HepG2 (cell line): ENCODE data around the gene CHCHD5. TPM values are rescaled to one million over a fixed set of nuclear protein-coding genes. Genes with fewer than 3 reads are reported as not detected.

Experiments
- FIP1L1 ChIP-seq: fragments of 200-400 bp; formaldehyde crosslinking; IDR thresholded peaks from 2 replicates; pipeline ENCODE4 v1.6.1; 2018; ENCODE audit warnings: low read depth, mild to moderate bottlenecking, low read length, moderate library complexity, borderline replicate concordance; ENCODE audit not compliant: insufficient read depth
- NBN ChIP-seq: fragments of 450-650 bp; conservative IDR thresholded peaks from 2 replicates; pipeline ENCODE4 v1.6.1; 2017
- SMAD1 ChIP-seq: sonication (generic); formaldehyde crosslinking; IDR thresholded peaks from 2 replicates; pipeline ENCODE4 v1.4.0; 2020; ENCODE audit warnings: missing genetic modification reagents, low read depth, mild to moderate bottlenecking, borderline replicate concordance
- THAP11 ChIP-seq: IDR thresholded peaks from 2 replicates; pipeline ENCODE4 v1.6.1; 2016; ENCODE audit warnings: missing biosample characterization, missing genetic modification reagents
- ZBTB21 ChIP-seq: sonication (generic); formaldehyde crosslinking; IDR thresholded peaks from 2 replicates; pipeline ENCODE4 v1.4.0; 2020; ENCODE audit warnings: missing genetic modification reagents
- ZFP41 ChIP-seq: sonication (generic); formaldehyde crosslinking; IDR thresholded peaks from 2 replicates; pipeline ENCODE4 v1.4.0; 2020; ENCODE audit warnings: mild to moderate bottlenecking, missing genetic modification reagents, borderline replicate concordance
- ZNF616 ChIP-seq: sonication (generic); formaldehyde crosslinking; IDR thresholded peaks from 2 replicates; pipeline ENCODE4 v1.5.0; 2020; ENCODE audit warnings: low read depth, mild to moderate bottlenecking, missing genetic modification reagents
- ZNF674 ChIP-seq: sonication (generic); formaldehyde crosslinking; IDR thresholded peaks from 2 replicates; pipeline ENCODE4 v1.5.0; 2020; ENCODE audit warnings: low read depth, mild to moderate bottlenecking, missing genetic modification reagents
- polyA plus RNA-seq, 8 experiments: library from polyadenylated mRNA; depleted of rRNA in 3 of 8; stranded (reverse) in 7 of 8; unstranded in 1 of 8; fragments of >200 nt; fragmentation: Illumina TruSeq in 4 of 8; extraction: Trizol in 4 of 8; gene quantifications; 2 replicates each; pipeline versions ENCODE4 v1.2.1 to v1.2.3, GENCODE V29; 2011 to 2016; ENCODE audit warnings: low read depth in 4 of 8, missing spikeins in 1 of 8, mixed read lengths in 1 of 8; ENCODE audit not compliant: insufficient read depth in 1 of 8
- total RNA-seq, 5 experiments: library from RNA; depleted of rRNA; stranded (reverse); fragments of >200 nt; fragmentation: Illumina TruSeq; extraction: Trizol; gene quantifications; 2 replicates each; pipeline ENCODE4 v1.2.3, GENCODE V29; 2016; ENCODE audit warnings: low read depth in 1 of 5
- TF ChIP-seq, protein P1 (sequence below): sonication (generic); formaldehyde crosslinking; IDR thresholded peaks from 2 replicates; pipeline ENCODE4 v1.4.0; 2020; ENCODE audit warnings: missing genetic modification reagents, borderline replicate concordance
- TF ChIP-seq, protein P2 (sequence below): sonication (generic); formaldehyde crosslinking; IDR thresholded peaks from 2 replicates; pipeline ENCODE4 v1.8.1; 2022; ENCODE audit warnings: low read depth, mild to moderate bottlenecking, missing genetic modification reagents
- TF ChIP-seq, protein P3 (sequence below): sonication (generic); formaldehyde crosslinking; IDR thresholded peaks from 2 replicates; pipeline ENCODE4 v1.9.0; 2021; ENCODE audit warnings: missing genetic modification reagents, mild to moderate bottlenecking, borderline replicate concordance
- TF ChIP-seq, protein P4 (sequence below): sonication (generic); formaldehyde crosslinking; IDR thresholded peaks from 2 replicates; pipeline ENCODE4 v1.5.1; 2020; ENCODE audit warnings: missing genetic modification reagents, mild to moderate bottlenecking, borderline replicate concordance
- TF ChIP-seq, protein P5 (sequence below): sonication (generic); formaldehyde crosslinking; IDR thresholded peaks from 2 replicates; pipeline ENCODE4 v1.5.1; 2020; ENCODE audit warnings: mild to moderate bottlenecking, missing genetic modification reagents, moderate library complexity
- TF ChIP-seq, protein P6 (sequence below): sonication (generic); formaldehyde crosslinking; IDR thresholded peaks from 2 replicates; pipeline ENCODE4 v1.5.1; 2020; ENCODE audit warnings: missing genetic modification reagents, mild to moderate bottlenecking, borderline replicate concordance

The CHCHD5 gene
- total and polyA plus RNA-seq, 2 of the 13 experiments (the other 11 are each of a cell fraction or from before 2014, with no cell fraction given): 19.0 to 23.9 TPM

DNA sequence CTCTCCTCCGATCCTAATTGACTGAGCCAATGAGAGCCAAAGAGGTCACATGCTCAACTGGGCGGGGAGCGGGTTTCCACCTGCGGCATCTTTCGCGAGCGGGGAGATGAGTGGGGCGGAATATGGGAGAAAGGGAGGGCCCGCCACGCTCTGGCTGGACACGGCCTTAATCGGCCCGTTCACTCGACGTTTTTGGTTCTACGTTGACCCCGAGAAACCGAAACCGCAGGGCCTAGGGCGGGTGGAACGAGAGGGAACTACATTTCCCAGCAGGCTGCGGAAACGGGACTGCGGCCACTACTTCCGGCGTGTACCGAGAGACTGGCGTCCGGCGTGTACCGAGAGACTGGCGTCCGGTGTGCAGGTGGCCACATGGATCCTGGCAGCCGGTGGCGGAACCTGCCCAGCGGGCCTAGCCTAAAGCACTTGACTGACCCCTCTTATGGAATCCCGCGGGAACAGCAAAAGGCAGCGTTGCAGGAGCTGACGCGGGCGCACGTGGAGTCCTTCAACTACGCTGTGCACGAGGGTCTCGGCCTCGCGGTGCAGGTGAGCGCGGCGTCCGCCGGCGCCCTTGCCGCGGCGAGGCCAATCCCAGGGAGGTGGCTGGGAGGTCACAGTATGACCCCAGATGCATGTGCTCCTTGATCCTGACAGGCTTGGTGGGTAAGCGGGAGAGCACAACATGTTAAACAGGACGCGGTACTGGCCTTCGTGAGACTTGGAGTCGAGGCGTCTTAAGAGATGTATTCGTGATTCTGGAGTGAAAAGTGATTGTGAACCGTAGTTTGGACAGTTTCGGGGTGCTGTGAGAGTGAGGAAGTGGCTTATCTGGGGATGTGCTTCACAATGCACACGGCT is 42.1 kb upstream of the CHCHD5 start, which contains the start of gene POLR1B (continued):
- TF ChIP-seq FIP1L1 (no peak), NBN (no peak), ZNF674 (CRISPR knock-in tag) (no peak), THAP11 (CRISPR knock-in tag) (peak; percentile 100), ZBTB21 (CRISPR knock-in tag) (0 out of 2 replicates have a peak, but pooled peaks have one; percentile 17), ZFP41 (CRISPR knock-in tag) (peak; percentile 86; the same call in 1 of the 2 replicates), ZNF616 (CRISPR knock-in tag) (peak; percentile 92; the same call in 1 of the 2 replicates), SMAD1 (CRISPR knock-in tag) (peak; percentile 52; the same call in 1 of the 2 replicates)
- TF ChIP-seq, protein P1, sequence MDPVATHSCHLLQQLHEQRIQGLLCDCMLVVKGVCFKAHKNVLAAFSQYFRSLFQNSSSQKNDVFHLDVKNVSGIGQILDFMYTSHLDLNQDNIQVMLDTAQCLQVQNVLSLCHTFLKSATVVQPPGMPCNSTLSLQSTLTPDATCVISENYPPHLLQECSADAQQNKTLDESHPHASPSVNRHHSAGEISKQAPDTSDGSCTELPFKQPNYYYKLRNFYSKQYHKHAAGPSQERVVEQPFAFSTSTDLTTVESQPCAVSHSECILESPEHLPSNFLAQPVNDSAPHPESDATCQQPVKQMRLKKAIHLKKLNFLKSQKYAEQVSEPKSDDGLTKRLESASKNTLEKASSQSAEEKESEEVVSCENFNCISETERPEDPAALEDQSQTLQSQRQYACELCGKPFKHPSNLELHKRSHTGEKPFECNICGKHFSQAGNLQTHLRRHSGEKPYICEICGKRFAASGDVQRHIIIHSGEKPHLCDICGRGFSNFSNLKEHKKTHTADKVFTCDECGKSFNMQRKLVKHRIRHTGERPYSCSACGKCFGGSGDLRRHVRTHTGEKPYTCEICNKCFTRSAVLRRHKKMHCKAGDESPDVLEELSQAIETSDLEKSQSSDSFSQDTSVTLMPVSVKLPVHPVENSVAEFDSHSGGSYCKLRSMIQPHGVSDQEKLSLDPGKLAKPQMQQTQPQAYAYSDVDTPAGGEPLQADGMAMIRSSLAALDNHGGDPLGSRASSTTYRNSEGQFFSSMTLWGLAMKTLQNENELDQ: no peak
- TF ChIP-seq, protein P2, sequence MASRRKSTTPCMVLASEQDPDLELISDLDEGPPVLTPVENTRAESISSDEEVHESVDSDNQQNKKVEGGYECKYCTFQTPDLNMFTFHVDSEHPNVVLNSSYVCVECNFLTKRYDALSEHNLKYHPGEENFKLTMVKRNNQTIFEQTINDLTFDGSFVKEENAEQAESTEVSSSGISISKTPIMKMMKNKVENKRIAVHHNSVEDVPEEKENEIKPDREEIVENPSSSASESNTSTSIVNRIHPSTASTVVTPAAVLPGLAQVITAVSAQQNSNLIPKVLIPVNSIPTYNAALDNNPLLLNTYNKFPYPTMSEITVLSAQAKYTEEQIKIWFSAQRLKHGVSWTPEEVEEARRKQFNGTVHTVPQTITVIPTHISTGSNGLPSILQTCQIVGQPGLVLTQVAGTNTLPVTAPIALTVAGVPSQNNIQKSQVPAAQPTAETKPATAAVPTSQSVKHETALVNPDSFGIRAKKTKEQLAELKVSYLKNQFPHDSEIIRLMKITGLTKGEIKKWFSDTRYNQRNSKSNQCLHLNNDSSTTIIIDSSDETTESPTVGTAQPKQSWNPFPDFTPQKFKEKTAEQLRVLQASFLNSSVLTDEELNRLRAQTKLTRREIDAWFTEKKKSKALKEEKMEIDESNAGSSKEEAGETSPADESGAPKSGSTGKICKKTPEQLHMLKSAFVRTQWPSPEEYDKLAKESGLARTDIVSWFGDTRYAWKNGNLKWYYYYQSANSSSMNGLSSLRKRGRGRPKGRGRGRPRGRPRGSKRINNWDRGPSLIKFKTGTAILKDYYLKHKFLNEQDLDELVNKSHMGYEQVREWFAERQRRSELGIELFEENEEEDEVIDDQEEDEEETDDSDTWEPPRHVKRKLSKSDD (CRISPR knock-in tag): no peak; the same call in 1 of the 2 replicates
- TF ChIP-seq, protein P3, sequence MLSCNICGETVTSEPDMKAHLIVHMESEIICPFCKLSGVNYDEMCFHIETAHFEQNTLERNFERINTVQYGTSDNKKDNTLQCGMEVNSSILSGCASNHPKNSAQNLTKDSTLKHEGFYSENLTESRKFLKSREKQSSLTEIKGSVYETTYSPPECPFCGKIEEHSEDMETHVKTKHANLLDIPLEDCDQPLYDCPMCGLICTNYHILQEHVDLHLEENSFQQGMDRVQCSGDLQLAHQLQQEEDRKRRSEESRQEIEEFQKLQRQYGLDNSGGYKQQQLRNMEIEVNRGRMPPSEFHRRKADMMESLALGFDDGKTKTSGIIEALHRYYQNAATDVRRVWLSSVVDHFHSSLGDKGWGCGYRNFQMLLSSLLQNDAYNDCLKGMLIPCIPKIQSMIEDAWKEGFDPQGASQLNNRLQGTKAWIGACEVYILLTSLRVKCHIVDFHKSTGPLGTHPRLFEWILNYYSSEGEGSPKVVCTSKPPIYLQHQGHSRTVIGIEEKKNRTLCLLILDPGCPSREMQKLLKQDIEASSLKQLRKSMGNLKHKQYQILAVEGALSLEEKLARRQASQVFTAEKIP (CRISPR knock-in tag): no peak
- TF ChIP-seq, protein P4, sequence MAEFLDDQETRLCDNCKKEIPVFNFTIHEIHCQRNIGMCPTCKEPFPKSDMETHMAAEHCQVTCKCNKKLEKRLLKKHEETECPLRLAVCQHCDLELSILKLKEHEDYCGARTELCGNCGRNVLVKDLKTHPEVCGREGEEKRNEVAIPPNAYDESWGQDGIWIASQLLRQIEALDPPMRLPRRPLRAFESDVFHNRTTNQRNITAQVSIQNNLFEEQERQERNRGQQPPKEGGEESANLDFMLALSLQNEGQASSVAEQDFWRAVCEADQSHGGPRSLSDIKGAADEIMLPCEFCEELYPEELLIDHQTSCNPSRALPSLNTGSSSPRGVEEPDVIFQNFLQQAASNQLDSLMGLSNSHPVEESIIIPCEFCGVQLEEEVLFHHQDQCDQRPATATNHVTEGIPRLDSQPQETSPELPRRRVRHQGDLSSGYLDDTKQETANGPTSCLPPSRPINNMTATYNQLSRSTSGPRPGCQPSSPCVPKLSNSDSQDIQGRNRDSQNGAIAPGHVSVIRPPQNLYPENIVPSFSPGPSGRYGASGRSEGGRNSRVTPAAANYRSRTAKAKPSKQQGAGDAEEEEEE (CRISPR knock-in tag): no peak
- TF ChIP-seq, protein P5, sequence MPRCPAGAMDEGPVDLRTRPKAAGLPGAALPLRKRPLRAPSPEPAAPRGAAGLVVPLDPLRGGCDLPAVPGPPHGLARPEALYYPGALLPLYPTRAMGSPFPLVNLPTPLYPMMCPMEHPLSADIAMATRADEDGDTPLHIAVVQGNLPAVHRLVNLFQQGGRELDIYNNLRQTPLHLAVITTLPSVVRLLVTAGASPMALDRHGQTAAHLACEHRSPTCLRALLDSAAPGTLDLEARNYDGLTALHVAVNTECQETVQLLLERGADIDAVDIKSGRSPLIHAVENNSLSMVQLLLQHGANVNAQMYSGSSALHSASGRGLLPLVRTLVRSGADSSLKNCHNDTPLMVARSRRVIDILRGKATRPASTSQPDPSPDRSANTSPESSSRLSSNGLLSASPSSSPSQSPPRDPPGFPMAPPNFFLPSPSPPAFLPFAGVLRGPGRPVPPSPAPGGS: peak; percentile 98
- TF ChIP-seq, protein P6, sequence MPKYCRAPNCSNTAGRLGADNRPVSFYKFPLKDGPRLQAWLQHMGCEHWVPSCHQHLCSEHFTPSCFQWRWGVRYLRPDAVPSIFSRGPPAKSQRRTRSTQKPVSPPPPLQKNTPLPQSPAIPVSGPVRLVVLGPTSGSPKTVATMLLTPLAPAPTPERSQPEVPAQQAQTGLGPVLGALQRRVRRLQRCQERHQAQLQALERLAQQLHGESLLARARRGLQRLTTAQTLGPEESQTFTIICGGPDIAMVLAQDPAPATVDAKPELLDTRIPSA: 0 out of 2 replicates have a peak, but pooled peaks have one; percentile 90
